DMS53 treated with DMSO at 0.1 percent for 48 hours (cell line): ENCODE measurements around the gene LGI1.
A peak's percentile ranks its signal among the peaks of the same experiment; 100 is the strongest.

Experiments
- DNase-seq: peaks from one replicate; lab custom pipeline; 2025; ENCODE audit not compliant: unreplicated experiment; lab: John Stamatoyannopoulos, UW

The LGI1 gene

DNA sequence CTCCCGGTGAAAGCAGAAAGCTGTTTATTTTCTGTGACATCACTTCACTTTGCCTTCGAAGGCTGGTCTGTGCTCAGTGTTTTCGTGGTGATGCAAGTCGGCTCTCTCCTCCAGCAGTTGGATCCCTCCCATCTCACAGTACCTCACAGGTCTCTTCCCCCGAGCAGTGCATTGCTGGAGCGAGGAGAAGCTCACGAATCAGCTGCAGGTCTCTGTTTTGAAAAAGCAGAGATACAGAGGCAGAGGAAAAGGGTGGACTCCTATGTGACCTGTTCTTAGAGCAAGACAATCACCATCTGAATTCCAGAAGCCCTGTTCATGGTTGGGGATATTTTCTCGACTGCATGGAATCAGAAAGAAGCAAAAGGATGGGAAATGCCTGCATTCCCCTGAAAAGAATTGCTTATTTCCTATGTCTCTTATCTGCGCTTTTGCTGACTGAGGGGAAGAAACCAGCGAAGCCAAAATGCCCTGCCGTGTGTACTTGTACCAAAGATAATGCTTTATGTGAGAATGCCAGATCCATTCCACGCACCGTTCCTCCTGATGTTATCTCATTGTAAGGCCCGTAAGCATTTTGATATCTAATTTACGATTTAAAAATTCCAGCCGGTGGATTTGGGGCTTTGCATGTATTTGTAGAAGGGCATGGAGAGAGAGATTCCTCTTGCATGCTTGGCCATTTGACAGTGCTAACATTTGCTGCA, at the start of gene LGI1:
TSS of gene LGI1 (plus strand) at position 136 of the 707 bp plus-strand sequence. CDS start at position 345, 209 bp downstream.
- no peak for DNase-seq

DNA sequence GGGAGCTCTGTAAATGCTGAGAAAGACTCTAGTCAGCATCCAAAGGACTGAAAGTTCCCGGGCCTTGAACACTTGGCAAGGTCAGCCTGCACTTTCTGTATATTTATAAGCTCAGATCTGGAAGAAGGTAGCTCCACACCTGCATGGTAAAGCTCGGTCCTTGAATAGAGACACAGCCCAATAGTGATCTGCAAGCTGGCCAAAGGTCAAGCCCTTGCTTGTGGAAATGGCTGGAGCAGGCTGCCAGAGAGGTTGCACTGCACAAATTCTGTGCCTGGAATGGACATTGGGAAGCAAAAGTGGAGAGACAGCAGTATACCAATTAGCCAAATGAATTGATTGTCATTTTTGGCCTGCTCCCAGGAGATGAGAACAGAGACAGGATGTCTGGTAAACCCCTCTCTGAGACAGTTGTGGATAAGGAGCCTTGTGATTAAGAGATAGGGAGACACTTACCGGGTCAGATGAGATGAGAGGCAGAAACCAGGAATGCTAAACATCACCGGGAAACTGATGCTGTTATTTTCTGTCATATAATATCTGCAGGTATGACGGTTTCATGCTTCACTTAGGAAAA, 47.3 kb upstream of the LGI1 start:
- no peak for DNase-seq

DNA sequence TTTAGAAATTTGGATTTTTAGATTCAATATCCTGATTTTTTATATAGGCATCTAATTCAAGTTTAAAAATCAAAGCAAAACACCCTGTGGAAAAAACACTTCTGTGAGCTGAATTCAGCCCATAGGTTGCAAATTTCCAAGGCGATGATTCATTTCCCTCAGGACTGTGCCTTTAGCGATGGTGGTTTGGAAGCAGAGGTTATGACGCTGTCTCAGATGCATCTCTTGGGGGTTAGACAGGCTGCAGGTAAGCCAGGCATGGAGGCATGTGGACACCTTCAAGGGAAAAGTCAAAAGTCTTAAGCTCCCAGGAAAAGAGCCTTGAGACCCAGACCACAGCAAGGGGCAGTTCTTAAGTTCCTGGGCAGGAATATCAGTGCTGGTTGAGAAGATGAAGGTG, 45.8 kb upstream of the LGI1 start:
- DNase-seq, result no peak

DNA sequence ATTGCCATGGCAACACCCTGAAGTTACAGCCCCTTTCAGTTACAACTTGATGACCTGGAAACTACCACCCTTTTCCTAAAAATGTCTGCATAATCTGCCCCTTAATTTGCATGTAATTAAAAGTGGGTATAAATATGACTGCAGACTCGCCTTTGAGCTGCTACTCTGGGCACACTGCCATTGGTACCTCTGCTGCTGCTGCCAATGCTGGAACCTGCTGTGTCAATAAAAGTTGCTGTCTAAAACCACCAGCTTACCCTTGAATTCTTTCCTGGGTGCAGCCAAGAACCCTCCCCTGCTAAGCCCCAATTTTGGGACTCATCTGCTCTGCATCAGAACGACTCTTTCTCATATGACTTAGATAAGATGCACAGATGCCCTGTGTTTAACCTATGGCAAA, 45.1 kb upstream of the LGI1 start:
- no peak for DNase-seq

DNA sequence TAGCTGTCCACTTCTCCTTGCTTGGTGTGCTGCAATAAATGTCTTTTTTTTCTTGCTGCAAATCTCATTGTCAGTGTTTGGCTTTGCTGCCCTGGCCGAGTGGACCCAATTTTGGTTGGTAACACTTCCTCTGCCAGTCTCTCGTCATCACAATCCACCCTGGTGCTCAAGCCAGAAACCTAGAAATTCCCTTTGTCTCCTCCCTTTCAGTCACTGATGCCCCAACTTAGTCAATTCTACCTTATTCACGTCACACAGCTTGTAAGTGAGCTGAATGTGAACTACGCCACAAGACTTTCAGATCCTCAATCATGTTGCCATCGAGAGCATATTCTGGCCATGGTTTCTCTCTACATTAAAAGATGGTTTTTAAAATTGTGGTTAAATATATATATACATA, 42.4 kb upstream of the LGI1 start:
- DNase-seq, result no peak

DNA sequence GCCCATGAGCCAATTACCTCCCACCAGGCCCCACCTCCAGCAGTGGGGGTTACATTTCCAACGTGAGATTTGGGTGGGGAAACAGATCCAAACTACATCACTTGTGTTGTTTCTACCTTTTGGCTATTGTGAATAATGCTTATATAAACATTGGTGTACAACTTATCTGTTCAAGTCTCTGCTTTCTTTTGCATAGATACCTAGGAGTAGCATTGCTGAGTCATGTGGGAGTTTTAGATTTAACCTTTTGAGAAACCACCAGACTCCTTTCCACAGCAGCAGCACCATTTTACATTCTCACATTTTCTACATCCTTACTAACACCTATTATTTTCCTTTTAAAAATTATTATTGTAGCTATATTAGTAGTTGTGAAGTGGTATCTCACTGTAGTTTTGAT, 41.0 kb upstream of the LGI1 start:
- DNase-seq, result no peak

DNA sequence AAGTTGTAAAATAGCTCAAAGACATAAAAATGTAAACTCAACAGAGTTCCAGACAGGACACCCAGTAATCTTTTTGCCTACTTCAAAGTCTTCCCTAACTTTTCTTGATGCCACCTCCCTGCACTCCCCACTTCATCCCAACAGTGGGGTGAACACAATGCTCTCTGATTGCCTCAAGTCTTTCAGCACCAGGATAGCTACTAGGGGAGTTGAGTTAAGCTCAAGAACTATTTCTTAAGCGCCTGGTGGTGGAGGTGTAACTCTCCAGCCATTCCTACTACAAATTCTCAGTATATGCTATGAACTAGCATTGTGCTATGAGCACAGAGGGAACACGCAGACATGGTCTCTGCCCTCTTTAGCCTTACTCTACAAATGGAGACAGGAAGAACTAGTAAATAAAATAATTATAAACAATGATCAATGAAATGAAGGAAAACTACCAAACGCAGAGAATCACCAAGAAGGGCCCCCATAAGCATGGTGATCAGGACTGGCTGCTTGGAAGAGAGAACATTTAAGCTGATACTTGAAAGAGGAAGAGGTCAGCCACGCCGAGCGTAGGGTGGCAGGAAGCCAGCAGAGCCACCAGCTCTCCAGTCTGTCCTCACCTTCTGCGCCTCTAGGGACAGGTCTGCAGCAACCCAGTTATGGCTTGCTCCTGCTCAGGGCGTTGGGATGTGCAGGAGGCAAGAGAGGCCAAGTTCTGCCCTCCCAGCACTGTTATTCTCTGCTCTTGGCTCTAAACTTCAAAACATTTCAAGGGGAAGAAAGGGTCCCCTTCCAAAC, 38.6 kb upstream of the LGI1 start:
- DNase-seq, result no peak

DNA sequence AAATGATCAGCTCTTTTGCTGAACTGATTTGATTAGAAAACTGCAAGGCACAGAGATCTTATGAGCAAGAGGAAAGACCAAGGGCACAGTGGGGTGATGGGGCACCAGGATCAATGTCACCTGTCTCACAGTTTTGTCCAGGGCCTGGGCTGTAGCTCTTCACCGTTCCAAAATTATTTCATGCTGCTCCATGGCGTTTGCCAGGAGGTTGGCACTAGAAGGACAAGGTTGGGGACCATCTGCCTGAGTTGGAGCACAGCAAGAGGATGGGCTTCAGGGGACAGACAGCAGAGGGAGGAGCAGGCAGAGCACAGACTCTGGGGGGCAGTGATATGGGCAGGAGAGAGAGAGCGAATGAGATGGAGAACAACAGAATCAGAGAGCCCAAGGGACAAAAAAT, 37.8 kb upstream of the LGI1 start:
- no peak for DNase-seq

DNA sequence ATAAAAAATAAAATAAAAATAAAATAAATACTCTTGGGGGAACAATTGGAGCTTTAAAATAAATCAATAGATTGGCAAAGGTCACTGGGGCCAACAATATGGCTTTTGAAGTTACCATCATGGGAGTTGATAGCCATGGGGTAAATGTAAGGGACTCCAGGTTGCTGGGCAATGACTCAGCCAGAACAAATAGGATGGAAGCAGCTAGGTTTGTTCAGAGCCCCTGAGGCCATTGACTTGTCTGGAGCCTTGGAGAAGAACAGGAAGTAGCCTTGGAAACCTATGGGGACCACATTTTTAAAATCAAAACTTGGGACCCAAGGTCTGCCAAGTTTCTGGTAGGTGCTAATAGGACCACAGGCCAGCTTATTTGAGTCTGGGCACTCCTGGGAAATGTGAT, 35.2 kb upstream of the LGI1 start:
- peak; percentile 30 for DNase-seq

DNA sequence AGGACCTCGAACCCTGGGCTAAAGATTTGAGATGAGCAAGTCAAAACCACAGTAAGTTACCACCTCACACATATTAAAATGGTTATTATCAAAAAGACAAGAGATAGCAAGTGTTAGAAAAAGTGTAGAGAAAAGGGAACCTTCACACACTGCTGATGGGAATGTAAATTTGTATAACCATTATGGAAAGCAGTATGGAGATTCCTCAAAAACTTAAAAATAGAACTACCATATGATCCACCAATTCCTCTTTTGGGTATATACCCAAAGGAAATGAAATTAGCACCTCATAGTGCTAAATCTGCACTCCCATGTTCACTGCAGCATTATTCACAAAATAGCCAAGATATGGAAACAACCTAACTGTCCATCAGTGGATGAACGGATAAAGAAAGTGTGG, 34.6 kb upstream of the LGI1 start:
- no peak for DNase-seq

DNA sequence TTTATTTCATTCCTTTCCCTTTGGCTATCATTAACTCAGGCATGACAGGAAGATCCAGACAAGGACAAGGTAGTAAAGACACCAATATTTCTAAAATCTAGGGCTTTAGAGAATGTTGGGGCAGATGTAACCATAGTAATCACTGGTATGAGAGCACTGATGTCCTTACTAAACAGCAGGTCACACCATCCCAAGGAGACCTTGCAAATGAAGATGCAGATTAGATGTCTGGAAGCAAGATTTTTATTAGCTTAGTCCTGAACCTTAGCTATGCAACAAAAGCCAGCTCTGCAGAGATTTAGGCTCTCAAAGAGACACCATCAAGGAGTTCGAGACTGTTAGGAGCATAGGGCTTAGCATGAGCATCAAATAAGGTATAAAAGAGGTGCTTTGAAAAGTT, 31.7 kb upstream of the LGI1 start:
- DNase-seq, result no peak

DNA sequence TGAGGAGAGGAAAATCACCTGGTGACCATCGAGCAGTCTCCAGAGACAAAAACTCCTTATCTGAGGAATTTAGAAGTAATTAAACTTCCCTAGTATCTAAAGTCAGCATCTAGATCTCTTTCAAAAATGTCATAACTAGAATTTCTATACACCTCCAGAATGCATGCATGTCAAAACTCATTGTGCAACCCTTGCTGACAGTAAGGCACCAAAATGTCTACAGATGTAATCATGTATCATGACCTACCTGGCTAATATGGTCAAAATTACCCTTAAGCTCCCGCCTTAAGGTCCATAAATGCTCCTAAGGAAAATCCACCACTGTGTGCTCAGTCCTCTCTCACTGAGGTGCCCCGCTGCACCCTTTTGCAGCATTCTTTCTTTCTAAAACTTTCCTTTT, 16.4 kb upstream of the LGI1 start:
- no peak for DNase-seq

DNA sequence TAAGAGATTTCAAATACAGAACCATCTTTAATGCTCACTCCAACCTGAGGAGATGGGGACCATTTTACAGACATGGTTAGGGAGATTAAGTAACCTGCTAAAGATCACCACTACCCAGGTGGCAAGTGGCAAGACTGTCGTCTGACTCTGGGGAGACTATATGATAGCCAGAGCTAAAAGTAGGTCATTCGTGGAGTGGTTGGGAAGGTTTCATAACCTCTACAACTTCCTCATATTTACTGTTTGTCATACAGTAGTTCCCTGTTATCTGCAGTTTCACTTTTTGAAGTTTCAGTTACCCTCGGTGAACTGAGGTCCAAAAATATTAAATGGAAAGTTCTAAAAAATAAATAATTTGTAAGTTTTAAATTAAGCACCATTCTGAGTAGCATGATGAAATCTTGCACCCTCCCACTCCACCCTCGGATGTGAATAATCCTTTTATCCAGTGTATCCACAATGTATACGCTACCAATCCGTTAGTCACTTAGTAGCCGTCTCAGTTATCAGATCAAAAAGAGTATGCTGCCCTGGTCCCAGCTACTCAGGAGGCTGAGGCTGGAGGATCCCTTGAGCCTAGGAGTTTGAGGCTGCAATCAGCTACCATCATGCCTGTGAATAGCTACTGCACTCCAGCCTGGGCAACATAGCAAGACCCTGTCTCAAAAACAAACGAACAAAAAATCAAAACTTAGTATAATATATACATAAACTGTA, 14.9 kb upstream of the LGI1 start:
- no peak for DNase-seq

DNA sequence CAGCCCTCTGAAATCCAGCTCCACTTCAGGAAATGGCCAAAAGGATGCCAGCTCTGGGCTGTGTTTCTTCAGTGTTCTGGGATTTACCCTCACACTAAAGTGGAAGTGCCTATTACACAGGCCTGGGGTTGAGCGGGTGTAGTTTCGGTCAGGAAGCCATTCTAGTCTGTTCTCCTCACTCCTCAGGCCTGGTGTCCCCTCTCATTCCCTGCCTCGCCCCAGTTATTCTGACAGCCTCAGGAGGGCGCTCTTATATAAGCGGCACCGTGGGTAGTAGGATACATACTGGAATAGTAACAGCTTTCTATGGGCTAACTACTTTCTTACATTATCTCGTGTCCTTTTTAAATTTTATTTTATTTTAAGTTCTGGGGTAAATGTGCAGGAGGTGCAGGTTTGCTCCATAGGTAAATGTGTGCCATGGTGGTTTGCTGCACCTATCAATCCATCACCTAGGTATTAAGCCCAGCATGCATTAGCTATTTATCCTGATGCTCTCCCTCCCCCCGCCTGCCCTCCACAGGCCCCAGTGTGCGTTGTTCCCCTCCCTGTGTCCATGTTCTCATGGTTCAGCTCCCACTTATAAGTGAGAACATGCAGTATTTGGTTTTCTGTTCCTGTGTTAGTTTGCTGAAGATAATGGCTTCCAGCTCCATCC, 12.2 kb upstream of the LGI1 start:
- peak; percentile 23 for DNase-seq

DNA sequence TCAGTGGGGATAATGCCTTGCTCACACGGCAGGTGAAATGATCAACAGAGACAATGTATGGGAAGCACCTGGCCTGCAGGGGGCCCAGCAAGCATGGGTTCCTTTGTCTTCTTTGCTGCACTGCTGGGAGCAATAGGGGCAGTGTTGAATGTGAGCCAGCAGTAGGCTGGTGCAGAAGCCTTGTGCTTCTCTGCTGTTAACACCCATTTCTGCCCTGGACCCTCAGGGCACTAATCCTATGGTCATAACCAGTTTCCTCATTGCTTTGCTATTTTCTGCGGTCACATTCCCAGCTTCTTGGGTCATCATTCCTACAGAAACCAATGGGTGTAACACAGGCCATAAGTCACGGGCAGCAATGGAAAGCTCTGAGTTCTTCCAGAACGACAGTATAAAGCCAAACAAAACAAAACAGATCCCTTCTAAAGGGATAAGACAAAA, 10.9 kb upstream of the LGI1 start:
- peak; percentile 24 for DNase-seq

DNA sequence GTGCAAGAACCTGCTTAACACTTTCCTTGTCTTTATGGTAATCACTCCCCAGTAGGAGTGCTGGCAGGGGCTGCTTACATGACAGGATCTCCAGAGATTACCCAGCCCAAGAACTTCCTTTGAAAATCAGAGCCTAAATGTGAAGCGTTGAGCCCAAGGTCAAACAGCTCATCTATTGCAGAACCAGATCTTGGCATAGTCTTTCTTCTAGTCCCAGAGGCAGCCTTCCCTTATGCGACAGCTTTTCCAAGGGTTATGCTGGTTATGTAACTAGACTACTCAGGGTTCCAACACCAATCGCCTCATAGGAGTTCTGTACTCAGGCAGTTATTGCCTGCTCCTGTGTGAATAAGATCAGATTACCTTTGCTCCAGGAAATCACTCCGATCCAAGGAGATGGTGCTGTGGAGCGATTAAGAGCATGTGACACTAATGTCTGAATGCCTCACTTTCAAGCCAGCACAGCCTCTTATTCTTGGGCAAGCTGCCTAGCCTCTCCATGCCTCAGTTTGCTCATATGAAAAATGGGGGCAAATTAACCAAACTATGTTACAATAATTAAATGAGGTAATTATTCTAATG, 8.4 kb upstream of the LGI1 start:
- no peak for DNase-seq

DNA sequence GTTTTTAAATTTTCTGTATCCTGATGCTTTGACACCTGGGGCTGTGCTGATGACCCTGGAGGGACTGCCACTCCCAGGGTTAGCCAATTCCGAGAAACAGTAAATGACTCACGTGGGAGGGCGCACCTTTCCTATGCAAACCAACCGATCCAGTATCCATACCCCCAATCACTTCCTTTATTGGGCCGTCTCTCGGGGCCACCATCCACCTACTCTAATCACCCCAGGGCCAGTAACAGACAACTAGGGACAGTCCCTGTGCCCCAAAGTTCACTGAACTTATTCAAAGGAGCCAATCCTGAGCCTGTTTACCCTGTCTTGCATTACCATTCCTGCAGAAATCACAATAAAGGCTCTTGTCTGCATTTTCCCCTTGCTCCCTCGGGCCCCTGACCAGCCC, 6.6 kb upstream of the LGI1 start:
- DNase-seq, result no peak

DNA sequence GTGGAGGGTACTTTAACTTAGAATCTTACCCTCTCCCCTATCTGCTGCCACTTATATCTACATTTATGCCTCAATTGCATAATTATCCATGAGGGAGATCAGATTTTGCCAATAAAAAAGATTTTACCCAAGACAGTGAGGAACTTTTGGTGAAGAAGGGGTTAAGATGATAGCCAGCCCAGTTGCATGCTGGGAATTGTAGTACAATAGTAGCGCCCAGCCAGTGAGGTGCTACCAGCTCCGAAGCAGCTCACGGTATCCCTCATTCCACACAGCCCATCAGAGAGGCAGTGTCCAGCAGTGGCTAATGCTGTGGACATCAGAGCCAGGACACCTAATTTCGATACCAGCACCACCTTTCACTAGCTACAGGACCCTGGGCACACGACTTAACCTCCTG, 5.9 kb upstream of the LGI1 start:
- DNase-seq, result no peak

DNA sequence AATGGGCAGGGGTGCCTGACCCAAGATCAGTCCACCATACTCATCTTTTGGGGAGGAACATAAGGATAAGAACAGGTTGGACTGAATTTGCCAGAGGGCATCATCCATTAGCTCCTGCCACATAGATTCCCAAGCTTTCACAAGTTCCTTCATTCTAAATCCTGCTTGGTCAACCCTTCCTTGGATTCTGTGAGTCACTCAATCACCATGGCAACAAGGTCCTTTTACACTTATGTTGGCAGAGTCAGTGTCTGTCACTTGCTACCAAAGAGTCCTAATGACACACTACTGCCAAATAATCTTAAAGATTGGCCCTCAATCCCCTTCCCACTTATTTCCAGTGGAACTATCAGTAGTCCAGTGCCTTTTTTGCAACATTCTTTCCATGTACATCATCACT, 5.0 kb upstream of the LGI1 start:
- DNase-seq, result peak; percentile 21

DNA sequence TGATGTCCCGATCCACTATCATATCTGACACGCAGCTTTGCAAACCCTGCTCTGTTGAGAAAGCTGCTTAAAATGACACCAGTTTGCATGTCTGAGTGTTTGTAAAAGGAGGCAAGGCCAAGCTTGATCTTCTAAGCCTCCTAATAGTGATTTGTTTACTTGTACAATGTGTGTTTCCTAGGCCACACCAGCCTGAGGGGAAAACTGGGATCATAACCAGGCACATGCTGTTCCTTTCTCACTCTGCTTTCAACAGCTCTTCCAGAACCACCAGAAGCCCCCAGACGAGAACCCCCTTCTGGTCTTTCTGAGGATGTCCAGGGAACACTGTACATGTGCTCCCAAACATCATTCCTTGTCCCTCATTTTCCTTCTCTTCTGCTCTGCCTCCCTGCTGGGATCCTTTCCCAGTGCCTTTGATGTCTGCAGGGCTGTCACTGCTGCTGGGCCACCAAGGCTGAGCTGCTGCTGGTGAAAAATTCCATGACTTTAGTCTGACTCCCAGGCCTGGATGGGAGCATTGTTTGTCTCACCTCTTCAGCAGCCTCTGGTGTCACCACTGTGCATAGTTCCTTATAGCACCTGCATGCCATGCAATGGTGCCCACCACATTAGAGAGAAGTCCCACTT, 4.0 kb upstream of the LGI1 start:
- no peak for DNase-seq
